H7 (cell line): ENCODE results near the gene UPK3A. TPM values are rescaled to one million over a fixed set of nuclear protein-coding genes. Genes with fewer than 3 reads are reported as not detected.

Experiments used
- DNase-seq: peaks from one replicate; pipeline ENCODE4 v3.0.0; 2012
- H3K27me3 ChIP-seq: 2 replicates; pipeline ENCODE4 v1.6.0; 2011; ENCODE audit warnings: mild to moderate bottlenecking, low read length; ENCODE audit not compliant: control insufficient read depth, insufficient read depth
- H3K36me3 ChIP-seq: replicated peaks from 2 replicates; pipeline ENCODE4 v1.5.1; 2011; ENCODE audit warnings: low read length; ENCODE audit not compliant: control insufficient read depth, insufficient read depth
- H3K4me3 ChIP-seq: 2 replicates; pipeline ENCODE4 v1.5.1; 2011; ENCODE audit warnings: low read depth, mild to moderate bottlenecking, control low read depth, low read length, moderate library complexity; ENCODE audit not compliant: insufficient read depth
- total RNA-seq: library from RNA; depleted of rRNA; stranded (reverse); fragments of >200 nt; shearing (Covaris generic); gene quantifications from 2 replicates; pipeline ENCODE4 v1.2.3, GENCODE V29; 2014; rRNA removed

The UPK3A gene
- 0.41 TPM in 1 of 2 replicates, not detected in the other for total RNA-seq

GRCh38 chr22:45284705-45285262 lies at the start of gene UPK3A:
Gene UPK3A (plus strand): TSS chr22:45284949. CDS start chr22:45285014, 65 bp downstream.
- peak; percentile 98 for DNase-seq
- Histone ChIP-seq H3K4me3 (peak within 1 kb of the TSS; percentile 49), H3K27me3 (peaks cover 17% of the 10 kb centered on the region), H3K36me3 (no peaks in the 10 kb centered on the region)

DNA sequence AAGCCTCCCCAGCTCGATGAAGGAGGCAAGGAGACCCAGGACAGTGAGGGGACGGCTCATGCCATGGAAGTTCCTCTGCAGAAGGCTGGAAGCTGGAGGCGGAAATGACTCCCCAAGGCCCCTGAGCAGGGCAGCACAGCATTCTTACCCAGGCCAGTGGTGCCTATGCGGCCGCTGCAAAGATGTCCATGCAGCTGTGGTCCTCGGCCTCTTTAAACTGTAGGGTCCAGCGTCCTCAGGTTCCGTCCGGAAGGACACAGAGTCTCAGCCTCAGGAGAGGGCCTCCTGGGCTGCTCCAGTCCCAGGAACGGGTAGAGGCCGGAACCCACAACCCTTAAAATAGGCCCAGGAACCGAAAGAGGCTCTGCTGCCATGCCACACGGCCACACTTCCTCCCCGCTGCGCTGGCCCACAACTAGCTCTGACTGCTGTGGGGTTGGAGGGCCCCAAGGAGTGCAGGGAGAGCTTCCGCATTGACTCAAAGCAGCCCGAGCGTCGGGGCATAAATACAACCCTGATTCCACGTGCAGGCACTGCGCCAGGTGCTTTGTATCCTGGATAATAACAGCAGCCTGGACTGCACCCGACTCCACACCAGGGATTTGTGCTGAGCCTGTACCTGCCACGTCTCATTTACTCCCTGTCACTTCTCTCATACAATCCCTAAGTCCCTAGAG lies 49.5 kb upstream of the UPK3A start:
- no peak for DNase-seq
- H3K36me3 ChIP-seq, result peaks cover 4% of the 10 kb centered on the region
- H3K27me3 ChIP-seq, result peaks cover 6% of the 10 kb centered on the region; the same call in 1 of the 2 replicates
- no peak overlapping the region for H3K4me3 ChIP-seq

DNA sequence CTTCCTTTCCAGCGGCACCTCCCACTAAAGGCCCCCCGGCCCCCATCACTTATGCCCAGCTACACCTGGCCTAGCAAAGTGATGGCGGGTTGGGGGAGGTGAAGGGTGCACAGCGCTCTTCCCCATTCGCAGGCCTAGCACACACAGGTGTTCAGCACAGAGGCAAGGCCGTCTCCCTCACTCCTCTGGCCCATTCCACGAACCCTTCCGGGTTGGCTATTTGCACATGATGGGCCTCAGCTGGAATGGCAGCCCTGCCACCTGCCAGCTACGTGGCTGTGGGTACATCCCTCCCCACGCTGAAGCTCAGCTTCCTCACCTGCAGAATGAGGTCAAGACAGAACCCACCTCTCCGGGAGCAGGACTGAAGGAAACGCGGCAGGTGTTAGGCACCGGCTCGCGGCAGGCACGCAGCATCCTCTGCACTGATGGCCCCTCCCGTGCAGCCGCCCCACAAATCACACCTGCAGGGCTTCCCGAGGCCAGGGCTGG lies 48.9 kb upstream of the UPK3A start:
- Histone ChIP-seq H3K36me3 (peaks cover 4% of the 10 kb centered on the region), H3K4me3 (no peak overlapping the region), H3K27me3 (peaks cover 9% of the 10 kb centered on the region; the same call in 1 of the 2 replicates)
- no peak for DNase-seq

DNA sequence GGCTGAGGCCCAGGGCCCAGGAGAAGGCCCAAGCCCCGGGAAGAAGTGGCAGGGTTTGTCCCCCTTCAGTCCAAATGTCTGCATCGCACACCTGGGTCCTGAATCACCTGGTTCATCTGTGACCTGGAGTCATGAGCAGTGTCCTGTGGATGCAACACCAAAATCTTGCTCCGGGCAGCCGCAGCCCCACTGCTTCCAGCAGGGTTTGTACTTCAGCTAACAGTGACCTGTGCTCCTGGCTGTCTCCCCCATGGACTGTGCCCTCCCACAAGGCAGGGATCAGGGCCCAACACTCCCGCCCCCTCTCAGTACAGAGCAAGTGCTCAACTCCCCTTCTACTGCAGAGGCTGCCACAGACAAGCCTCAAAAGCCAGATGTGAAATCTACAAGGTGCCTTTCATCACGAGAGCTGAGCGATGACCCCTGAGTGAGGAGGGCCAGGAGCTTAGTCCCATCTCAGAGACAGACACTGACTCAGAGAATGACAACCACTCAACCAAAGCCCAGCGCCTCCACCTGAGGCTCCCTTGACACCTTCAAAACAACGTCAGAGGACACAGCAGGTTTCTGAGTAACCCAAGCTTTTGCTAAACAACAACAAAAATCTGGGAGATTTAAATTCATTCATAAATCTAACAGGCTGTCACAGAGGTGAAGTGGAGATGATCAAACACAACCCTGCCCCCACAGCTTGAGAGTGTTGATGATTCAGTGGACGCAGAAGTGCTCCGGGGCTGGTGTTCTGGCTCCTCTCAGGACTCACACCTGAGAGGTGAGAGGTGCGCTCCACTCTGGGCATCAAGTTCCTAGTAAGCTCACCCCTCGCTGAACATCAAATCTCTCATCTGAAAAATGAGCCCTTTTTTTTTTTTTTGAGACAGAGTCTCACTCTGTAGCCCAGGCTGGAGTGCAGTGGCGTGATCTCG lies 47.4 kb upstream of the UPK3A start:
- no peak overlapping the region for H3K4me3 ChIP-seq
- peaks cover 4% of the 10 kb centered on the region for H3K36me3 ChIP-seq
- H3K27me3 ChIP-seq, result peaks cover 12% of the 10 kb centered on the region; the same call in 1 of the 2 replicates
- DNase-seq, result no peak

GRCh38 chr22:45238076-45238956 lies 46.4 kb upstream of the UPK3A start:
- Histone ChIP-seq H3K27me3 (peaks cover 12% of the 10 kb centered on the region; the same call in 1 of the 2 replicates), H3K4me3 (no peak overlapping the region), H3K36me3 (peaks cover 4% of the 10 kb centered on the region)
- peak; percentile 35 for DNase-seq

DNA sequence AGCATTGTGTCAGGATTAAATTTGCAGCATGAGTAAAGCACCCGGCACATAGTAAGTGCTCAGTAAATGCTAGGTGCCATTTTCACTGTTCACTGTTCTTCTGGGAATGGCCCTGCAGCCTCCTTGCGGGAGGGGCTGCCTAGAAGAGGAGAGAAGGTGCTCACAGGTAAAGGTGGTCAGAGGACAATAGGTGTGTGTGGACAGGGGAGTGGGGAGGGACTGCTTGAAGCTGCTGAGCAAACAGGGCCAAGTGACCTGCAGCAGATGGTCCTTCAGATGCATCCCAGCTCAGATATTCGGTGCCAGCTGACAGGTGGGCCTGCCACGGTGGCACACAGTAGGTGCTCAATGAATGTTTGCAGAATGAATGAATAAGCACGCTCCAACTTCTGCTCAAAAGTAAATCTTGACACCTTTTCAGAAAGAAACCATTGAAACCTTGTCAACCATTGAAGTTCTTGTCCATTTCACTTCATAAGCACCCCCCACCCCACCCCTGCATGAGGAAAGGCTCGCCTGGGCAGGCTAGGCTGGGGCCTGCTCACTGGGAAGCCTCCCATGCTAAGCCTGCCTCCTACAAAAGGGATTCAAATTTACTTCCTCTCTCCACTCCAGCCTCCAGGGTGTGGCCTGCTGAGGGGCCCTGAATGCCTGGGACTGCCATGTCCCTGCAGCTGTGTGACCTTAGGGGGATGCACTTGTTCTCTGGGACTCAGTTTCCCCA lies 45.6 kb upstream of the UPK3A start:
- H3K36me3 ChIP-seq, result peaks cover 4% of the 10 kb centered on the region
- H3K27me3 ChIP-seq, result peaks cover 12% of the 10 kb centered on the region; the same call in 1 of the 2 replicates
- peak overlapping the region; percentile 76; the same call in 1 of the 2 replicates for H3K4me3 ChIP-seq
- DNase-seq, result peak; percentile 67

- peak; percentile 77 for DNase-seq
- Histone ChIP-seq H3K36me3 (peaks cover 4% of the 10 kb centered on the region), H3K4me3 (peak overlapping the region; percentile 76), H3K27me3 (peaks cover 12% of the 10 kb centered on the region; the same call in 1 of the 2 replicates)
These were observed 45.1 kb upstream of the UPK3A start for GRCh38 chr22:45239681-45240051.

- peaks cover 12% of the 10 kb centered on the region; the same call in 1 of the 2 replicates for H3K27me3 ChIP-seq
- DNase-seq, result peak; percentile 81
- H3K4me3 ChIP-seq, result peak overlapping the region; percentile 76
- peaks cover 4% of the 10 kb centered on the region for H3K36me3 ChIP-seq
These were observed 44.5 kb upstream of the UPK3A start for GRCh38 chr22:45240104-45240809.

GRCh38 chr22:45240810-45241631 lies 43.7 kb upstream of the UPK3A start, which contains the start of gene KIAA0930:
Gene KIAA0930 (minus strand): TSS chr22:45240894. CDS start chr22:45240703, 191 bp downstream.
- peak within 1 kb of the TSS; percentile 76 for H3K4me3 ChIP-seq
- peak; percentile 100 for DNase-seq
- H3K36me3 ChIP-seq, result peaks cover 4% of the 10 kb centered on the region
- peaks cover 12% of the 10 kb centered on the region; the same call in 1 of the 2 replicates for H3K27me3 ChIP-seq

GRCh38 chr22:45242778-45243191 lies 42.0 kb upstream of the UPK3A start:
- H3K4me3 ChIP-seq, result no peak overlapping the region
- peaks cover 12% of the 10 kb centered on the region; the same call in 1 of the 2 replicates for H3K27me3 ChIP-seq
- DNase-seq, result peak; percentile 63
- peaks cover 3% of the 10 kb centered on the region for H3K36me3 ChIP-seq

DNA sequence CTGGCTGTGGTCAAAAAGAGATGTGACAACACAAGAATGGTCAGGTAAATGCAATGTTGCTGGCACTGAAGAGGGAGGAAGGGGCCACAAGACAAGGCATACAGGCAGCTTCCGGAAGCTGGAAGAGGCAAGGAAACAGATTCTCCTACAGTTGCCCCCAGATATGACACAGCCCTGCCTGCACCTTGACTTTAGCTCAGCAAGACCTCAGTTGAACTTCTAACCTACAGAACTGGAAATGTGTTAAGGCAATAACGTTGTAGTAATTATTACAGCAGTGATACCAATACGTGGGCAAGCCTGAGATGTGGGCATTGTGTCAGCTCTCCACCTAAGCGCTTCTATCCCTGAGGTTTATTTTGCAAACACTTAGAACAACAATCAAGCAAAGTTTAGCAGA lies 39.8 kb upstream of the UPK3A start:
- peaks cover 9% of the 10 kb centered on the region; the same call in 1 of the 2 replicates for H3K27me3 ChIP-seq
- H3K4me3 ChIP-seq, result no peak overlapping the region
- DNase-seq, result no peak
- H3K36me3 ChIP-seq, result no peaks in the 10 kb centered on the region
